ENCODE results near the gene LIFR.

DNA sequence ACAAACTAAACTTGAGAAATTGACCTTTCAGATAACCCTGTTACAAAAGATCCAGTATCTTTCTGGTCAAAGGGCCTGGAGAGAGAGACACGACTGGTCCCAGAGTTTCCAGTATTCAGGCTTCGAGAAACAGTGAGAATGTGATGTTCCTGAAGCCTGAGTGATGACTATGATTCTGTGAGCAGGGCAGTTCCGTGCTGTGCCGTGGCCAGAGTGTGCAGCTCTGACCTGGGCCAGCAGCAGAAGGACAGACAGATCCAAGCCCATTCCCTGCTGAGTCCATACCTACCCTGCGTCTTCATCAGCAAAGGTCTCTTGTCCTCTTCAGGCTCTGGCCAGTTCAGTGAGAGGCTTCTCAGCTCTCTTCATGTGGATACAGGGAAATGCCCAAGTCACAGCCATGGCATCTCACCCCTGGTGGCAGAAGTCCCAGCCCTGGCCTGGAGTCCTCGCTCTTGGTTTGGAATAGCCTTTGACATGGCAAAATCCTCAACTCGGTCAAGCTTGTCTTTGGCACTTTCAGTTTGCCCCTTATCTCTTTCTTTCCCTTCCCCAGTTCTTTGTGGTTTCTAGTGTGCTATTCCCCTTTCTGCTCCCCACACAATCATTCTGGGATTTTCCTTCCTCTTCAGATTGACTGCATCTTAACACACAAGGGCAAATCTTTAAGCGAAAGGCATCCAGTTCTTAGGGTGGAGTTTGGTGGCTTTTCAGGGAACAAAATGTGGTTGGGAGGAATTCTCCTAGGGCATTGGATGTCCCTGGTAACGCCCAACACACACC is 107.7 kb downstream of the LIFR start:
- TF ChIP-seq, protein P1, sequence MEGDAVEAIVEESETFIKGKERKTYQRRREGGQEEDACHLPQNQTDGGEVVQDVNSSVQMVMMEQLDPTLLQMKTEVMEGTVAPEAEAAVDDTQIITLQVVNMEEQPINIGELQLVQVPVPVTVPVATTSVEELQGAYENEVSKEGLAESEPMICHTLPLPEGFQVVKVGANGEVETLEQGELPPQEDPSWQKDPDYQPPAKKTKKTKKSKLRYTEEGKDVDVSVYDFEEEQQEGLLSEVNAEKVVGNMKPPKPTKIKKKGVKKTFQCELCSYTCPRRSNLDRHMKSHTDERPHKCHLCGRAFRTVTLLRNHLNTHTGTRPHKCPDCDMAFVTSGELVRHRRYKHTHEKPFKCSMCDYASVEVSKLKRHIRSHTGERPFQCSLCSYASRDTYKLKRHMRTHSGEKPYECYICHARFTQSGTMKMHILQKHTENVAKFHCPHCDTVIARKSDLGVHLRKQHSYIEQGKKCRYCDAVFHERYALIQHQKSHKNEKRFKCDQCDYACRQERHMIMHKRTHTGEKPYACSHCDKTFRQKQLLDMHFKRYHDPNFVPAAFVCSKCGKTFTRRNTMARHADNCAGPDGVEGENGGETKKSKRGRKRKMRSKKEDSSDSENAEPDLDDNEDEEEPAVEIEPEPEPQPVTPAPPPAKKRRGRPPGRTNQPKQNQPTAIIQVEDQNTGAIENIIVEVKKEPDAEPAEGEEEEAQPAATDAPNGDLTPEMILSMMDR (optimal IDR thresholded peaks at IDR 0.05 in 1 of 3, IDR thresholded peaks at IDR 0.05 in 1 of 3, conservative IDR thresholded peaks at IDR 0.05 in 1 of 3; ENCODE audit: extremely low read depth in 1 of 3, insufficient read depth in 2 of 3, low read length in 3 of 3) = no peak
- no peak for TF ChIP-seq EZH2 (IDR thresholded peaks at IDR 0.05; ENCODE audit: low read length)
